ENCODE results near the gene BEAN1.
"Not testable (repeated sequence)": the region's sequence is repeated elsewhere in the genome, so short reads cannot be mapped to it uniquely, and the experiment has no call there.

BEAN1 gene

GRCh38 chr16:66441586-66442375, 14.7 kb downstream of the BEAN1 start:
- no peak for DNase-seq (ENCODE audit: low read depth in 2 of 2)

GRCh38 chr16:66442502-66443268, 15.6 kb downstream of the BEAN1 start:
- DNase-seq (ENCODE audit: low read depth in 2 of 2), result no peak

GRCh38 chr16:66443269-66443652, 16.2 kb downstream of the BEAN1 start:
- DNase-seq (ENCODE audit: low read depth in 2 of 2), result no peak

GRCh38 chr16:66444049-66444481, 17.0 kb downstream of the BEAN1 start:
- DNase-seq (ENCODE audit: low read depth in 2 of 2), result no peak

GRCh38 chr16:66446737-66447136, 19.6 kb downstream of the BEAN1 start:
- no peak for DNase-seq (ENCODE audit: low read depth in 2 of 2)

GRCh38 chr16:66447491-66447890, 20.4 kb downstream of the BEAN1 start:
- DNase-seq (ENCODE audit: low read depth in 2 of 2), result no peak

- no peak for DNase-seq (ENCODE audit: low read depth in 2 of 2)
Measured at GRCh38 chr16:66451548-66451947, 24.5 kb downstream of the BEAN1 start.

- not testable (repeated sequence) for DNase-seq (ENCODE audit: low read depth in 2 of 2)
Measured at GRCh38 chr16:66453230-66453629, 26.1 kb downstream of the BEAN1 start.

GRCh38 chr16:66454751-66455150, 27.7 kb downstream of the BEAN1 start:
- no peak for DNase-seq (ENCODE audit: low read depth in 2 of 2)

- no peak for DNase-seq (ENCODE audit: low read depth in 2 of 2)
Measured at GRCh38 chr16:66455970-66456369, 28.9 kb downstream of the BEAN1 start.

- DNase-seq (ENCODE audit: low read depth in 2 of 2), result no peak
Measured at GRCh38 chr16:66457888-66458287, 30.8 kb downstream of the BEAN1 start.

- DNase-seq (ENCODE audit: low read depth in 2 of 2), result no peak
Measured at GRCh38 chr16:66458292-66458691, 31.2 kb downstream of the BEAN1 start.

GRCh38 chr16:66458853-66459252, 31.8 kb downstream of the BEAN1 start:
- no peak for DNase-seq (ENCODE audit: low read depth in 2 of 2)

- no peak for DNase-seq (ENCODE audit: low read depth in 2 of 2)
Measured at GRCh38 chr16:66459878-66460277, 32.8 kb downstream of the BEAN1 start.

GRCh38 chr16:66460703-66461102, 33.6 kb downstream of the BEAN1 start:
- no peak for DNase-seq (ENCODE audit: low read depth in 2 of 2)

GRCh38 chr16:66462912-66463311, 35.8 kb downstream of the BEAN1 start:
- no peak for DNase-seq (ENCODE audit: low read depth in 2 of 2)

- not testable (repeated sequence) for DNase-seq (ENCODE audit: low read depth in 2 of 2)
Measured at GRCh38 chr16:66465946-66466345, 38.9 kb downstream of the BEAN1 start.

- DNase-seq (ENCODE audit: low read depth in 2 of 2), result not testable (repeated sequence)
Measured at GRCh38 chr16:66466636-66467035, 39.5 kb downstream of the BEAN1 start.

- no peak for DNase-seq (ENCODE audit: low read depth in 2 of 2)
Measured at GRCh38 chr16:66467611-66468010, 40.5 kb downstream of the BEAN1 start.

- no peak for DNase-seq (ENCODE audit: low read depth in 2 of 2)
Measured at GRCh38 chr16:66468321-66468965, 41.3 kb downstream of the BEAN1 start.

GRCh38 chr16:66469291-66469946, 42.3 kb downstream of the BEAN1 start:
- no peak for DNase-seq (ENCODE audit: low read depth in 2 of 2)

- no peak for DNase-seq (ENCODE audit: low read depth in 2 of 2)
Measured at GRCh38 chr16:66469947-66470546, 43.0 kb downstream of the BEAN1 start.
